Activated T-cell treated with anti-CD3 and anti-CD28 coated beads, Interleukin-2, amount 50 U/mL, for 4 hours (primary cell): ENCODE data around the gene TMEM192. TPM values are rescaled to one million over a fixed set of nuclear protein-coding genes. Genes with fewer than 3 reads are reported as not detected.
"Not testable (repeated sequence)": the region's sequence is repeated elsewhere in the genome, so short reads cannot be mapped to it uniquely, and the experiment has no call there.

Experiments
- ATAC-seq, 2 donors: fragments of 200-7000 bp; cut with Tn5 transposase; one replicate each; pipeline ENCODE4 v1.10.0; 2021
- DNase-seq: peaks from one replicate; pipeline ENCODE4 v3.0.0-alpha.2; 2020
- H3K27me3 Mint-ChIP-seq: one replicate; pipeline ENCODE4 v1.8.0; 2021; ENCODE audit warnings: low read depth, mixed read lengths
- H3K36me3 Mint-ChIP-seq: one replicate; pipeline ENCODE4 v1.8.0; 2022; ENCODE audit warnings: mixed read lengths; ENCODE audit not compliant: insufficient read depth
- H3K4me1 Mint-ChIP-seq: one replicate; pipeline ENCODE4 v1.8.0; 2021; ENCODE audit warnings: low read depth, mixed read lengths
- H3K4me3 Mint-ChIP-seq: one replicate; pipeline ENCODE4 v1.8.0; 2021; ENCODE audit warnings: mild to moderate bottlenecking, moderate library complexity, mixed read lengths
- H3K9me3 Mint-ChIP-seq: one replicate; pipeline ENCODE4 v1.8.0; 2021; ENCODE audit warnings: mixed read lengths
- total RNA-seq, 3 donors: library from RNA; stranded (reverse); gene quantifications; one replicate each; pipeline ENCODE4 v1.2.1, GENCODE V29; 2021

TMEM192 gene
- total RNA-seq, 3 donors from 2014 or later, result 15.5 to 17.9 (median 16.4) TPM

DNA sequence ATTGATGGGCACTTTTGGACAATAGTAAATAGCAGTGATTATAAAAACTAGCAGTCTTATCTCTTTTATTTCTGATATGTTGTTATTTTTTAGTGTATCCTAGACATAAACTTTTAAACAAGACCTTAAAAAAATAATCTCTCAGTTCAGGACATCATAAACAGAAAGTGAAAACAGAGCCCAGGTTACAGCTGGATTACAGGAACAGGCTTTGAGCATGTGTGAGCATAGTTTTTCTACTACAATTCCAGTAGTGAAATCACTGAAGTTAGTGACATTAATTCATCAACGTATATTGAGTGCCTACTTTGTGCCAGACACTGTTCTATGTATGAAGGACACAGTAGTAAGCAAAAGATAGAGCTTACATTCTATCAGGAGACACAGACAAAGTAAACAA lies 42.1 kb downstream of the TMEM192 start:
- H3K36me3 Mint-ChIP-seq, result peaks cover 3% of the 10 kb centered on the region
- DNase-seq (no peak), ATAC-seq (no peak)
- H3K27me3 Mint-ChIP-seq, result no peaks in the 10 kb centered on the region
- no peaks in the 10 kb centered on the region for H3K9me3 Mint-ChIP-seq
- H3K4me3 Mint-ChIP-seq, result no peak overlapping the region
- H3K4me1 Mint-ChIP-seq, result no peaks in the 10 kb centered on the region

GRCh38 chr4:165060938-165061337 lies 51.7 kb downstream of the TMEM192 start:
- no peak for ATAC-seq
- no peaks in the 10 kb centered on the region for H3K9me3 Mint-ChIP-seq
- no peaks in the 10 kb centered on the region for H3K36me3 Mint-ChIP-seq
- H3K27me3 Mint-ChIP-seq, result no peaks in the 10 kb centered on the region
- no peaks in the 10 kb centered on the region for H3K4me1 Mint-ChIP-seq
- no peak for DNase-seq
- no peak overlapping the region for H3K4me3 Mint-ChIP-seq

GRCh38 chr4:165059386-165059785 lies 53.3 kb downstream of the TMEM192 start:
- ATAC-seq (no peak), DNase-seq (no peak)
- Mint-ChIP-seq H3K36me3 (no peaks in the 10 kb centered on the region), H3K4me1 (no peaks in the 10 kb centered on the region), H3K4me3 (no peak overlapping the region), H3K27me3 (peaks cover 3% of the 10 kb centered on the region), H3K9me3 (no peaks in the 10 kb centered on the region)

DNA sequence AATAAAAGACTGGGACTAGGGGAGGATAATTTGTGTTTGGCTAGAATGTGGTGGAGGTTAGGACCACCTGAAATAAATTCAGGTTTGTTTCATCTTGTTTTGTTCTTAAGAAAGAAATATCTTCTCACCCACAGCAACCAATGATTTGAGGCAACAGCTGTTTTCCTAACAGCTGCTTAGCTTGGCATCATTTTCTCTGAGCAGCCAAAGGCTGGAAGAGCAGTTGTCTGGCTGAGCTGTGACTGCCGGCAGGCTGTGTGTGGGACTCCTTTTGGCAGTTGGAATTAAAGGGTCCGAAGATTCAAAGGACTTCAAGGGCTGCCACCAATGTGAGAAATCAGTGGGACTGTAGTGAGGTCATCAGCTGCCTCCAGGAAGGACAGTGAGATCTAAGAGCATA lies 54.0 kb downstream of the TMEM192 start:
- H3K36me3 Mint-ChIP-seq, result no peaks in the 10 kb centered on the region
- ATAC-seq (no peak), DNase-seq (no peak)
- H3K4me1 Mint-ChIP-seq, result no peaks in the 10 kb centered on the region
- no peak overlapping the region for H3K4me3 Mint-ChIP-seq
- no peaks in the 10 kb centered on the region for H3K9me3 Mint-ChIP-seq
- peaks cover 4% of the 10 kb centered on the region for H3K27me3 Mint-ChIP-seq

- DNase-seq (no peak), ATAC-seq (no peak)
- H3K27me3 Mint-ChIP-seq, result peaks cover 10% of the 10 kb centered on the region
- H3K4me1 Mint-ChIP-seq, result no peaks in the 10 kb centered on the region
- no peak overlapping the region for H3K4me3 Mint-ChIP-seq
- H3K36me3 Mint-ChIP-seq, result no peaks in the 10 kb centered on the region
- no peaks in the 10 kb centered on the region for H3K9me3 Mint-ChIP-seq
Observed at GRCh38 chr4:165055601-165056000, 57.1 kb downstream of the TMEM192 start.

DNA sequence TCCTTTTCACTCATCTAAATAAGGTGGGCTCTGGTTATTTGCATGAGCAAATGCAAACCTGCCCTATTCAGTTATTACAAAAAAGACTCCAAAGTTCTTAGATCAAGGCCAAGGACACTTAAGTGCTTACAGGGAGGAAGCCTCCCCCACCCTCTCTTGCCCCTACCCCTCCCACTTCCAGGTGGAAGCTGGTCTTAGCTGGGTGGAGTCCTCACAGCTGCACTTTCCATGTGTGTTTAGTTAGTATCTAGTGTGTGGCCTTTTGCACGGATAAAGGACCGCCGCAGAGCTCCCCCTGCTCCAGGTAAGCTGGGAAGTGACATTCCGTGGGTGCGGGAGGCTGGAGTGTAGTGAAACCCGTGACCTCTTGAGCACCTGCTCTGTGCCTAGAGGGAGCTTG lies 59.0 kb downstream of the TMEM192 start, which contains the start of gene TRIM75:
TRIM75 (plus strand) TSS at position 222 of the 400 bp plus-strand sequence. CDS start 5,282 bp downstream, outside the sequence.
- ATAC-seq, result no peak

DNA sequence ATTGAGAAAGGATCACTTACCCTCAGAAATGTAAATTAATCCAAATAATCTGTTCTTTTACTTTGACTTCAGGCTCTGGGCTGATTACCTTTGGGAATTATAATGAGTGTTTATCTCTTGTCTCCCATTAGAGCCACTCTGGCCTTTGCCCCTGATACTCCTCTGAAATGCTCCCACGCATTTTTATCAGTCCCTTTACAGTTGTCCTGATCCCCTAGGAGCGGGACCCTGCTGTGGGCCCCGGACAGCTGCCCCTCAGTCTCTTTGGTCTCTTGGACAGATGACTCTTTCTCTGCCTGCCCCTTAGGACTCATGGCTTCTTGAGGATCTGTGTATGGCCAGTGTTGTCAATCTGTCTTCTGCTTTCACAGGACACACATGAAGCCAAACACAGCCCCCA lies 60.0 kb downstream of the TMEM192 start:
- H3K4me1 Mint-ChIP-seq, result no peaks in the 10 kb centered on the region
- H3K9me3 Mint-ChIP-seq, result no peaks in the 10 kb centered on the region
- H3K27me3 Mint-ChIP-seq, result peaks cover 10% of the 10 kb centered on the region
- no peak overlapping the region for H3K4me3 Mint-ChIP-seq
- ATAC-seq (no peak), DNase-seq (no peak)
- no peaks in the 10 kb centered on the region for H3K36me3 Mint-ChIP-seq

More for the DNA sequence above, 59.0 kb downstream of the TMEM192 start, which contains the start of gene TRIM75:
- Mint-ChIP-seq H3K4me3 (no peak within 1 kb of the TSS), H3K27me3 (peaks cover 10% of the 10 kb centered on the region), H3K9me3 (no peaks in the 10 kb centered on the region), H3K4me1 (no peaks in the 10 kb centered on the region), H3K36me3 (no peaks in the 10 kb centered on the region)
- DNase-seq, result no peak

- no peak for DNase-seq
- no peaks in the 10 kb centered on the region for H3K36me3 Mint-ChIP-seq
- H3K9me3 Mint-ChIP-seq, result no peaks in the 10 kb centered on the region
- ATAC-seq, result no peak
- no peaks in the 10 kb centered on the region for H3K4me1 Mint-ChIP-seq
- H3K4me3 Mint-ChIP-seq, result no peak overlapping the region
- H3K27me3 Mint-ChIP-seq, result peaks cover 5% of the 10 kb centered on the region
Observed at GRCh38 chr4:165048170-165048569, 64.5 kb downstream of the TMEM192 start.

- ATAC-seq (no peak), DNase-seq (no peak)
- Mint-ChIP-seq H3K9me3 (no peaks in the 10 kb centered on the region), H3K36me3 (no peaks in the 10 kb centered on the region), H3K4me3 (no peak within 1 kb of the TSS), H3K27me3 (peaks cover 5% of the 10 kb centered on the region), H3K4me1 (no peaks in the 10 kb centered on the region)
Observed at GRCh38 chr4:165031436-165032211, 81.0 kb downstream of the TMEM192 start, which contains the start of gene TRIM60. TRIM60 (plus strand) TSS chr4:165031999; CDS start chr4:165040073, 8,074 bp downstream.

GRCh38 chr4:165027762-165028402 lies 84.8 kb downstream of the TMEM192 start:
- peaks cover 6% of the 10 kb centered on the region for H3K27me3 Mint-ChIP-seq
- no peak for DNase-seq

DNA sequence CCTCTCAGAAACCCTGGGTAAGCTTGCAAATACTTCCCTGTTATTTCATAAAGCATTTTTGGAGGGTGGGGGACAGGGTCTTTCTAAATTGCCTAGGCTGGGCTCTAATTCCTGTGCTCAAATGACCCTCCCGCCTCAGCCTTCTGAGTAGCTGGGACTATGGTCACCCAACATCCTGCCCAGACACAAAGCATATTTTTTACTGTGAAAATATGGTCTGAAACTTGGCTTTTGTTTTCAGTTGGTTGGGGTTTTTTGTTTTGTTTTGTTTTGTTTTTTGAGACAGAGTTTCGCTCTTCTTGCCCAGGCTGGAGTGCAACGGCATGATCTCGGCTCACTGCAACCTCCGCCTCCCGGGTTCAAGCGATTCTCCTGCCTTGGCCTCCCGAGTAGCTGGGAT lies 86.9 kb downstream of the TMEM192 start:
- DNase-seq, H3K36me3 Mint-ChIP-seq, H3K27me3 Mint-ChIP-seq, ATAC-seq, H3K9me3 Mint-ChIP-seq, H3K4me1 Mint-ChIP-seq, H3K4me3 Mint-ChIP-seq: not testable (repeated sequence)

More at GRCh38 chr4:165027762-165028402, 84.8 kb downstream of the TMEM192 start:
- Mint-ChIP-seq H3K4me1 (no peaks in the 10 kb centered on the region), H3K4me3 (no peak overlapping the region), H3K36me3 (no peaks in the 10 kb centered on the region), H3K9me3 (no peaks in the 10 kb centered on the region)
- no peak for ATAC-seq

Other genes with a start within 250 kb of the TMEM192 start
- gene APELA, start 235.7 kb downstream of the TMEM192 start, total RNA-seq, result not detected
- gene TRIM61, start 135.2 kb downstream of the TMEM192 start, total RNA-seq, result 1 to 10 TPM; 1.1 to 2.3 (median 1.2) TPM
- gene TRIM60, start 80.9 kb downstream of the TMEM192 start, total RNA-seq, result not detected
- gene TRIM75, start 59.0 kb downstream of the TMEM192 start, total RNA-seq, result not detected
- gene KLHL2, start 94.7 kb upstream of the TMEM192 start, total RNA-seq, result 10 to 100 TPM; 13.8 to 19.3 (median 16.7) TPM
- gene MSMO1, start 214.8 kb upstream of the TMEM192 start, total RNA-seq, result 10 to 100 TPM; 17.7 to 26.3 (median 24.0) TPM